ENCODE measurements around the gene TGFBR3. TPM values are rescaled to one million over a fixed set of nuclear protein-coding genes. Genes with fewer than 3 reads are reported as not detected.

The TGFBR3 gene
- total and polyA plus RNA-seq, 9 of the 15 experiments (the other 6 are each of a cell fraction or from before 2014, with no cell fraction given) = 3.6 to 32.4 (median 15.6) TPM

DNA sequence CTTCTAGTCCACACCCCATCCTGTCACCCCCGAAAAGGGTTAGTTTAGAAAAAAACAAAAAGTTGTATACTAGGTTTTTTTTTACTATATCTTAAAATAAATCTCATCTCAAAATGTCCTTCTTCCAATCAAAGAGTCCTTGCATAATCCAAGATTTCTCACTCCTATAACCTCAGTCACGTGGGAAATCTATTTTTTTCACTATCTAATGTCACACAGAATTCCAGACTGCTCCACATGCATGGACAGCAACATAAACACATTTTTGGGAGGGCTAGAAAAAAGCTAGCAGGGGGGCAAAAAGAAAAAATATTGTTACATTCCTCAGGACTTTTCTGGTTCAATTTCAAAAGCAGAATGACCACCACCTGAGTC, 39.3 kb downstream of the TGFBR3 start:
- H3K27me3 ChIP-seq (ENCODE audit: control insufficient read depth in 2 of 2, insufficient read depth in 2 of 2, low read length in 2 of 2) = no peaks in the 10 kb centered on the region
- TF ChIP-seq, protein P1, sequence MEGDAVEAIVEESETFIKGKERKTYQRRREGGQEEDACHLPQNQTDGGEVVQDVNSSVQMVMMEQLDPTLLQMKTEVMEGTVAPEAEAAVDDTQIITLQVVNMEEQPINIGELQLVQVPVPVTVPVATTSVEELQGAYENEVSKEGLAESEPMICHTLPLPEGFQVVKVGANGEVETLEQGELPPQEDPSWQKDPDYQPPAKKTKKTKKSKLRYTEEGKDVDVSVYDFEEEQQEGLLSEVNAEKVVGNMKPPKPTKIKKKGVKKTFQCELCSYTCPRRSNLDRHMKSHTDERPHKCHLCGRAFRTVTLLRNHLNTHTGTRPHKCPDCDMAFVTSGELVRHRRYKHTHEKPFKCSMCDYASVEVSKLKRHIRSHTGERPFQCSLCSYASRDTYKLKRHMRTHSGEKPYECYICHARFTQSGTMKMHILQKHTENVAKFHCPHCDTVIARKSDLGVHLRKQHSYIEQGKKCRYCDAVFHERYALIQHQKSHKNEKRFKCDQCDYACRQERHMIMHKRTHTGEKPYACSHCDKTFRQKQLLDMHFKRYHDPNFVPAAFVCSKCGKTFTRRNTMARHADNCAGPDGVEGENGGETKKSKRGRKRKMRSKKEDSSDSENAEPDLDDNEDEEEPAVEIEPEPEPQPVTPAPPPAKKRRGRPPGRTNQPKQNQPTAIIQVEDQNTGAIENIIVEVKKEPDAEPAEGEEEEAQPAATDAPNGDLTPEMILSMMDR (IDR thresholded peaks at IDR 0.05 in 2 of 3, conservative IDR thresholded peaks at IDR 0.05 in 1 of 3; ENCODE audit: insufficient read depth in 2 of 3, low read depth in 1 of 3, low read length in 3 of 3) = no peak
- TF ChIP-seq STAT5A (IDR thresholded peaks at IDR 0.05; ENCODE audit: borderline replicate concordance, low read length) = no peak
- H3K4me3 ChIP-seq = no peak overlapping the region
- 0 out of 2 replicates have a peak, but pooled peaks cover 3% of the 10 kb centered on the region for H4K20me1 ChIP-seq (replicated peaks; ENCODE audit: control insufficient read depth, insufficient read depth, low read length)
- H3K27ac ChIP-seq (ENCODE audit: extremely low read depth, low read depth, low read length) = no peak overlapping the region
- DNase-seq (ENCODE audit: extremely low read depth in 1 of 4, low spot score in 3 of 4) = no peak
- peaks cover 8% of the 10 kb centered on the region; the same call in 1 of the 3 replicates for H3K79me2 ChIP-seq (ENCODE audit: control insufficient read depth, insufficient read depth, low read length)
- ATAC-seq = no peak
- H3K36me3 ChIP-seq (ENCODE audit: control insufficient read depth, insufficient read depth, low read length) = no peaks in the 10 kb centered on the region
- H2AFZ ChIP-seq (ENCODE audit: low read depth, low read length) = no peak overlapping the region
- FAIRE-seq = no peak
- no TSS peak for BruUV-seq (replicated peaks)
- intact Hi-C loops (cut with micrococcal nuclease) (no loop called here), in situ Hi-C loops (cut with MboI) (no loop called here)
- H3K9ac ChIP-seq (ENCODE audit: insufficient read depth in 1 of 2, low read depth in 2 of 2, low read length in 2 of 2) = no peak overlapping the region
- ChIA-PET CTCF (ENCODE audit: low intra/inter-chr PET ratio) (no interaction called here), POLR2A (interaction anchor here (0.7 to 2.3 kb wide), 4 partner anchors 12 to 42 kb away, joined by 3 to 7 read pairs (median 5); no protein-coding TSS in a partner anchor)
- no peak overlapping the region for H3K4me2 ChIP-seq (ENCODE audit: insufficient read depth, low read length)
- peaks cover 0 to 13% of the 10 kb centered on the region in 2 experiments; a peak in 3 of 5 replicates for H3K4me1 ChIP-seq (replicated peaks in 1 of 2; ENCODE audit: control insufficient read depth in 2 of 2, insufficient read depth in 2 of 2, low read length in 2 of 2)
- no peaks in the 10 kb centered on the region for H3K9me1 ChIP-seq (ENCODE audit: control insufficient read depth, insufficient read depth, low read length)
- no peaks in the 10 kb centered on the region for H3K9me3 ChIP-seq (replicated peaks; ENCODE audit: control insufficient read depth, insufficient read depth, low read depth, low read length)
- 28% methylated on average over 2 of the region's 2 CpGs for WGBS (ENCODE audit: insufficient coverage, low coverage, missing lambda C conversion rate)
